OCI-LY7 (cell line): ENCODE results near the gene SPPL3.

Experiments used
- CTCF ChIP-seq: fragments of 200-600 bp; sonication (generic); conservative IDR thresholded peaks from 2 replicates; pipeline ENCODE4 v1.5.1; 2014; ENCODE audit warnings: mild to moderate bottlenecking, antibody characterized with exemption, low read length, moderate library complexity, mixed read lengths
- EZH2phosphoT487 ChIP-seq: fragments of 200-600 bp; sonication (generic); IDR thresholded peaks from 2 replicates; pipeline ENCODE4 v1.6.1; 2018; ENCODE audit warnings: low read depth, borderline replicate concordance, mild to moderate bottlenecking, mixed run types, antibody characterized with exemption, low read length, moderate library complexity, mixed read lengths

DNA sequence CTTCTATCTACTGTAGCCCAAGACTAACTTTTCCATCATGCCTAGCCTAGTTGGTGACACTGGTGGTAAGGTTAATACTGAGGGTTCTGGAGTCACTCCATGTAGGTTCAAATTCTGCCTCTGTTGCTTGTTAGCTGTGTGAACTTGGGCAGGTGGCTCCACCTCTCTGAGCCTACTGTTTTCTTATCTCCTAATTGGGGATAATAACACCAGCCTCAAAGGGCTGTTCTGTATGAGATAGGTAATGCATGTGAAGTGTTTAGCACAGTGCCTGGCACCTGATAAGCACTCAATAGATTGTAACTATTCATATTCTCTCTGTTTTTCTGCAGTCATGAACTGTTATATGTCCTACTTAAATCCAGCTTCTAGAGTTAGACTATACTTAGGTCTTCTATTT is 17.5 kb upstream of the SPPL3 start:
- TF ChIP-seq CTCF (no peak), EZH2phosphoT487 (no peak)
